PC-9 (cell line): ENCODE results near the gene PDK2. TPM values are rescaled to one million over a fixed set of nuclear protein-coding genes. Genes with fewer than 3 reads are reported as not detected.
A peak's percentile ranks its signal among the peaks of the same experiment; 100 is the strongest.

Experiments
- BruUV-seq: library from RNA; stranded (reverse); fragments of 400-500 nt; replicated peaks from 2 replicates; lab custom pipeline; 2021; lab: Mats Ljungman, UMichigan
- CTCF ChIA-PET: fragments of 300-600 bp; sonication (Branson Sonifier 250); formaldehyde crosslinking; loops from one replicate; lab custom pipeline; 2022; ENCODE audit warnings: antibody characterized with exemption; lab: Charles Lee
- POLR2A ChIA-PET: fragments of 300-600 bp; sonication (Branson Sonifier 250); formaldehyde crosslinking; loops from one replicate; lab custom pipeline; 2022; ENCODE audit warnings: antibody characterized with exemption; ENCODE audit not compliant: unreplicated experiment; lab: Charles Lee
- DNase-seq, 2 experiments: peaks; one replicate each; pipeline versions ENCODE4 v3.0.0 to v3.0.0-alpha.2; 2015 to 2022; ENCODE audit warnings: mixed read lengths in 1 of 2
- H2AFZ ChIP-seq: fragments of 200-600 bp; sonication (generic); 2 replicates; pipeline ENCODE4 v1.8.1; 2017; ENCODE audit warnings: antibody characterized with exemption
- H3F3A ChIP-seq: fragments of 200-600 bp; sonication (generic); 2 replicates; pipeline ENCODE4 v1.8.1; 2017; ENCODE audit warnings: antibody characterized with exemption, mild to moderate bottlenecking, low read depth; ENCODE audit not compliant: insufficient read depth
- H3K27ac ChIP-seq: fragments of 200-600 bp; sonication (generic); 2 replicates; pipeline ENCODE4 v1.6.1; 2016; ENCODE audit warnings: mixed run types
- H3K27me3 ChIP-seq: fragments of 200-600 bp; sonication (generic); 2 replicates; pipeline ENCODE4 v1.6.1; 2016; ENCODE audit warnings: low read depth, mixed run types; ENCODE audit not compliant: insufficient read depth
- H3K36me3 ChIP-seq: fragments of 200-600 bp; sonication (generic); 2 replicates; pipeline ENCODE4 v1.6.1; 2016; ENCODE audit warnings: low read depth, mixed run types
- H3K4me1 ChIP-seq: fragments of 200-600 bp; sonication (generic); replicated peaks from 2 replicates; pipeline ENCODE4 v1.6.1; 2016; ENCODE audit warnings: mixed run types; ENCODE audit not compliant: insufficient read depth
- H3K4me2 ChIP-seq: fragments of 200-600 bp; sonication (generic); 2 replicates; pipeline ENCODE4 v1.6.1; 2017; ENCODE audit warnings: mixed run types
- H3K4me3 ChIP-seq: fragments of 200-600 bp; sonication (generic); 2 replicates; pipeline ENCODE4 v1.6.1; 2016; ENCODE audit warnings: mixed run types
- H3K79me2 ChIP-seq: fragments of 200-600 bp; sonication (generic); 2 replicates; pipeline ENCODE4 v1.6.1; 2017; ENCODE audit warnings: low read depth, mixed run types
- H3K9me2 ChIP-seq: fragments of 200-600 bp; sonication (generic); 2 replicates; pipeline ENCODE4 v1.8.1; 2017; ENCODE audit warnings: mild to moderate bottlenecking; ENCODE audit not compliant: insufficient read depth
- H3K9me3 ChIP-seq: fragments of 200-600 bp; sonication (generic); 2 replicates; pipeline ENCODE4 v1.8.1; 2016; ENCODE audit warnings: low read depth; ENCODE audit not compliant: insufficient read depth
- H4K20me1 ChIP-seq: fragments of 200-600 bp; sonication (generic); 2 replicates; pipeline ENCODE4 v1.8.1; 2017; ENCODE audit not compliant: insufficient read depth
- EZH2 ChIP-seq: fragments of 200-600 bp; sonication (generic); IDR thresholded peaks from 2 replicates; pipeline ENCODE4 v1.8.0; 2017; ENCODE audit warnings: antibody characterized with exemption, low read depth
- intact Hi-C: fragments of 100-400 bp; cut with micrococcal nuclease; formaldehyde crosslinking; loops from one replicate; pipeline ENCODE4 v1.10.0; 2022; ENCODE audit not compliant: unreplicated experiment
- total RNA-seq: library from RNA; stranded (reverse); gene quantifications from 2 replicates; pipeline ENCODE4 v1.2.3, GENCODE V29; 2021
- TF ChIP-seq, protein P1 (sequence below): fragments of 200-600 bp; sonication (generic); conservative IDR thresholded peaks from 2 replicates; pipeline ENCODE4 v1.6.1; 2017; ENCODE audit warnings: mixed run types, antibody characterized with exemption, mild to moderate bottlenecking, moderate library complexity

Gene PDK2
- total RNA-seq, 1 experiment from 2014 or later: 58.7 TPM

DNA sequence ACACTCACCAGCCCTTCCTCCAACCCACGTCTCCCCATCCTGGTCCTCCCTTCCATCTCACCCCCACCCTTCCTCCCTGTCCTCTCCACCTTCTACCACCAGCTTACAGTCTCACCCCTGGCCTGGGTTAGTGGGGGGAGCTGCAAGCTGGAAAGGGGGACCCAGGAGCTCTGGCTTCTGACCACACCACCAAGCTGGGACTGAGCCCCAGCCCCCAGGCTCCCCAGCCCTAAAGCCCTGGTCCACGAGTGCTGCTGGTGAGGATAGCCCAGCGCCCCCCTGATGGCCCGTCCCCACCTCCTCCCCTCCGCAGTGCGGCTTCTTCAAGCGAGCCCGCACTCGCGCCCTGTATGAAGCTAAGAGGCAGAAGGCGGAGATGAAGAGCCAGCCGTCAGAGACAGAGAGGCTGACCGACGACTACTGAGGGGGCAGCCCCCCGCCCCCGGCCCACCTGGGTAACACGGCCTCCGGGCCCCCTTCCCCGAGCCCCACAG lies 7.2 kb upstream of the PDK2 start:
- Histone ChIP-seq H3K27ac (no peak overlapping the region), H2AFZ (no peak overlapping the region), H4K20me1 (peaks cover 75% of the 10 kb centered on the region), H3K9me2 (no peaks in the 10 kb centered on the region), H3K4me3 (no peak overlapping the region), H3F3A (peaks cover 93% of the 10 kb centered on the region), H3K9me3 (no peaks in the 10 kb centered on the region), H3K27me3 (no peaks in the 10 kb centered on the region), H3K4me2 (no peak overlapping the region), H3K79me2 (no peaks in the 10 kb centered on the region), H3K36me3 (peaks cover 43% of the 10 kb centered on the region), H3K4me1 (0 out of 2 replicates have a peak, but pooled peaks cover under 1% of the 10 kb centered on the region)
- POLR2A ChIA-PET: interaction anchor here (0.7 kb wide), 3 partner anchors 22 to 39 kb away, joined by 3 to 4 read pairs (median 4); no protein-coding TSS in a partner anchor
- intact Hi-C loops: loop anchor here (1.0 to 10.0 kb wide), 5 partner anchors 33 to 513 kb away; partner anchors contain the start of gene NXPH3
- CTCF ChIA-PET: interaction anchor here (0.6 to 1.0 kb wide), 3 partner anchors 12 to 77 kb away, joined by 3 to 7 read pairs (median 3); no protein-coding TSS in a partner anchor
- BruUV-seq: no TSS peak
- TF ChIP-seq, protein P1, sequence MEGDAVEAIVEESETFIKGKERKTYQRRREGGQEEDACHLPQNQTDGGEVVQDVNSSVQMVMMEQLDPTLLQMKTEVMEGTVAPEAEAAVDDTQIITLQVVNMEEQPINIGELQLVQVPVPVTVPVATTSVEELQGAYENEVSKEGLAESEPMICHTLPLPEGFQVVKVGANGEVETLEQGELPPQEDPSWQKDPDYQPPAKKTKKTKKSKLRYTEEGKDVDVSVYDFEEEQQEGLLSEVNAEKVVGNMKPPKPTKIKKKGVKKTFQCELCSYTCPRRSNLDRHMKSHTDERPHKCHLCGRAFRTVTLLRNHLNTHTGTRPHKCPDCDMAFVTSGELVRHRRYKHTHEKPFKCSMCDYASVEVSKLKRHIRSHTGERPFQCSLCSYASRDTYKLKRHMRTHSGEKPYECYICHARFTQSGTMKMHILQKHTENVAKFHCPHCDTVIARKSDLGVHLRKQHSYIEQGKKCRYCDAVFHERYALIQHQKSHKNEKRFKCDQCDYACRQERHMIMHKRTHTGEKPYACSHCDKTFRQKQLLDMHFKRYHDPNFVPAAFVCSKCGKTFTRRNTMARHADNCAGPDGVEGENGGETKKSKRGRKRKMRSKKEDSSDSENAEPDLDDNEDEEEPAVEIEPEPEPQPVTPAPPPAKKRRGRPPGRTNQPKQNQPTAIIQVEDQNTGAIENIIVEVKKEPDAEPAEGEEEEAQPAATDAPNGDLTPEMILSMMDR: no peak
- TF ChIP-seq EZH2: no peak
- DNase-seq: no peak

GRCh38 chr17:50088952-50089825 lies 6.0 kb upstream of the PDK2 start:
- ChIA-PET CTCF (no interaction called here), POLR2A (no interaction called here)
- Histone ChIP-seq H3K36me3 (peaks cover 33% of the 10 kb centered on the region), H4K20me1 (peaks cover 65% of the 10 kb centered on the region), H3K4me2 (no peak overlapping the region), H3F3A (peaks cover 93% of the 10 kb centered on the region), H3K4me3 (no peak overlapping the region), H3K4me1 (peaks cover 8% of the 10 kb centered on the region), H3K9me2 (no peaks in the 10 kb centered on the region), H3K27ac (no peak overlapping the region), H3K79me2 (no peaks in the 10 kb centered on the region), H3K27me3 (no peaks in the 10 kb centered on the region), H2AFZ (no peak overlapping the region), H3K9me3 (no peaks in the 10 kb centered on the region)
- BruUV-seq: no TSS peak
- TF ChIP-seq, protein P1: no peak
- no peak for TF ChIP-seq EZH2
- intact Hi-C loops: loop anchor here (10.0 kb wide), 1 partner anchor 514 kb away; the partner anchor contains the start of gene NXPH3
- DNase-seq: no peak

DNA sequence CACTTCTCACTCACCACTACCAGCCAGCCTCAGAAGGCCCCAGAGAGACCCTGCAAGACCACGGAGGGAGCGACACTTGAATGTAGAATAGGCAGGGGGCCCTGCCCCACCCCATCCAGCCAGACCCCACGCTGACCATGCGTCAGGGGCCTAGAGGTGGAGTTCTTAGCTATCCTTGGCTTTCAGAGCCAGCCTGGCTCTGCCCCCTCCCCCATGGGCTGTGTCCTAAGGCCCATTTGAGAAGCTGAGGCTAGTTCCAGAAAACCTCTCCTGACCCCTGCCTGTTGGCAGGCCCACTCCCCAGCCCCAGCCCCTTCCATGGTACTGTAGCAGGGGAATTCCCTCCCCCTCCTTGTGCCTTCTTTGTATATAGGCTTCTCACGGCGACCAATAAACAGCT lies 5.1 kb upstream of the PDK2 start:
- Histone ChIP-seq H3K4me2 (no peak overlapping the region), H3K27ac (no peak overlapping the region), H3K9me3 (no peaks in the 10 kb centered on the region), H3K9me2 (no peaks in the 10 kb centered on the region), H4K20me1 (peaks cover 56% of the 10 kb centered on the region), H3K4me3 (no peak overlapping the region), H3F3A (peaks cover 84% of the 10 kb centered on the region), H3K36me3 (peaks cover 27% of the 10 kb centered on the region), H3K27me3 (no peaks in the 10 kb centered on the region), H3K79me2 (no peaks in the 10 kb centered on the region), H2AFZ (no peak overlapping the region), H3K4me1 (peaks cover 8% of the 10 kb centered on the region)
- TSS peak; percentile 14 for BruUV-seq
- TF ChIP-seq, protein P1: no peak
- TF ChIP-seq EZH2: no peak
- DNase-seq: no peak
- CTCF ChIA-PET: no interaction called here
- POLR2A ChIA-PET: interaction anchor here (0.5 kb wide), 1 partner anchor 372 kb away, joined by 5 read pairs; no protein-coding TSS in a partner anchor
- intact Hi-C loops: loop anchor here (10.0 kb wide), 1 partner anchor 385 kb away; the partner anchor contains the start of gene RSAD1
